ENCODE data around the gene MTERF2. TPM values are rescaled to one million over a fixed set of nuclear protein-coding genes. Genes with fewer than 3 reads are reported as not detected.

The MTERF2 gene
- total and polyA plus RNA-seq, 10 of the 15 experiments (the other 5 are each of a cell fraction or from before 2014, with no cell fraction given), result 2.1 to 9.8 (median 6.7) TPM

DNA sequence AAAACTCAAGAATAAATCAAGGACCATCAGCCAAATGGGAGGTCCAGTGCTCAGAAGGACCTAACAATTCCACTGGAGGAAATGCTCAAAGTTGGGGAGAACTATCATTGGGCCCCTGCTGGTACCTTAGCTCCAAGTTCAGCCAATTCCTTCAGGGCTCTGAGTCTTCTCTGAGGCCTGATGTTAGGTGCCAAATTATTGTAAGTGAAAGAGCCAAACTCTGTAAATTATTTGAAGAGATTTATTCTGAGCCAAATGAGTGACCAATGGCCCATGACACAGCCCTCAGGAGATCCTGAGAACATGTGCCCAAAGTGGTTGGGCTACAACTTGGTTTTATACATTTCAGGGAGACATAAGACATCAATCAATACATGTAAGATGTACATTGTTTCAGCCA lies 39.5 kb downstream of the MTERF2 start:
- RAD21 ChIA-PET (ENCODE audit: unreplicated experiment), result no interaction called here
- no peak for FAIRE-seq
- Histone ChIP-seq H3K27ac (ENCODE audit: control insufficient read depth, insufficient read depth) (no peak overlapping the region), H3K36me3 (ENCODE audit: control insufficient read depth in 2 of 2, insufficient read depth in 2 of 2, low read length in 1 of 2) (no peaks in the 10 kb centered on the region), H4K20me1 (ENCODE audit: control insufficient read depth, insufficient read depth) (no peaks in the 10 kb centered on the region), H3K9ac (ENCODE audit: control insufficient read depth, insufficient read depth, low read length) (no peak overlapping the region), H3K4me1 (ENCODE audit: control insufficient read depth, insufficient read depth, low read length) (no peaks in the 10 kb centered on the region), H3K79me2 (ENCODE audit: control insufficient read depth, insufficient read depth, low read length) (no peaks in the 10 kb centered on the region), H3K4me2 (ENCODE audit: control insufficient read depth, insufficient read depth) (no peak overlapping the region), H3K4me3 (no peak overlapping the region), H3K27me3 (replicated peaks in 1 of 2; ENCODE audit: control insufficient read depth in 2 of 2, insufficient read depth in 2 of 2, low read length in 1 of 2) (no peaks in the 10 kb centered on the region), H3K9me3 (replicated peaks; ENCODE audit: control insufficient read depth, insufficient read depth, low read length) (peaks cover 5% of the 10 kb centered on the region; the same call in 2 of the 3 replicates), H2AFZ (ENCODE audit: control insufficient read depth, low read depth, low read length) (no peak overlapping the region)
- no TSS peak for BruUV-seq (replicated peaks)
- TF ChIP-seq CBFB (IDR thresholded peaks at IDR 0.05; ENCODE audit: low read depth) (no peak), HDAC2 (IDR thresholded peaks at IDR 0.05) (no peak), ETV6 (conservative IDR thresholded peaks at IDR 0.05 in 1 of 2, IDR thresholded peaks at IDR 0.05 in 1 of 2; ENCODE audit: borderline replicate concordance in 1 of 2, low read depth in 1 of 2) (no peak), BCL11A (IDR thresholded peaks at IDR 0.05; ENCODE audit: low read depth, low read length) (no peak), POLR2AphosphoS2 (IDR thresholded peaks at IDR 0.05; ENCODE audit: low read depth, low read length) (no peak), RCOR1 (conservative IDR thresholded peaks at IDR 0.05; ENCODE audit: low read depth, low read length) (no peak), POLR2A (IDR thresholded peaks at IDR 0.05; ENCODE audit: low read depth, low read length) (no peak)
- intact Hi-C loops (cut with micrococcal nuclease; ENCODE audit: unreplicated experiment), result no loop called here
- DNase-seq (ENCODE audit: low read depth, low spot score), result no peak
- CTCF ChIA-PET, result no interaction called here
- ATAC-seq, result no peak
- in situ Hi-C loops (cut with MboI), result no loop called here
- POLR2A ChIA-PET, result interaction anchor here (0.7 kb wide), 1 partner anchor 173 kb away, joined by 4 read pairs; no protein-coding TSS in a partner anchor
- SMC1A ChIA-PET (ENCODE audit: uncharacterized antibody, unreplicated experiment), result no interaction called here

GRCh38 chr12:106945261-106945851 lies 41.6 kb downstream of the MTERF2 start:
- FAIRE-seq, result no peak
- intact Hi-C loops (cut with micrococcal nuclease; ENCODE audit: unreplicated experiment), result no loop called here
- no TSS peak for BruUV-seq (replicated peaks)
- CTCF ChIA-PET, result no interaction called here
- Histone ChIP-seq H3K4me2 (ENCODE audit: control insufficient read depth, insufficient read depth) (no peak overlapping the region), H3K9me3 (replicated peaks; ENCODE audit: control insufficient read depth, insufficient read depth, low read length) (peaks cover 5% of the 10 kb centered on the region; the same call in 2 of the 3 replicates), H3K4me1 (ENCODE audit: control insufficient read depth, insufficient read depth, low read length) (no peaks in the 10 kb centered on the region), H2AFZ (ENCODE audit: control insufficient read depth, low read depth, low read length) (no peak overlapping the region), H3K36me3 (ENCODE audit: control insufficient read depth in 2 of 2, insufficient read depth in 2 of 2, low read length in 1 of 2) (no peaks in the 10 kb centered on the region), H3K79me2 (ENCODE audit: control insufficient read depth, insufficient read depth, low read length) (no peaks in the 10 kb centered on the region), H3K27ac (ENCODE audit: control insufficient read depth, insufficient read depth) (no peak overlapping the region), H3K4me3 (no peak overlapping the region), H3K27me3 (replicated peaks in 1 of 2; ENCODE audit: control insufficient read depth in 2 of 2, insufficient read depth in 2 of 2, low read length in 1 of 2) (no peaks in the 10 kb centered on the region), H3K9ac (ENCODE audit: control insufficient read depth, insufficient read depth, low read length) (no peak overlapping the region), H4K20me1 (ENCODE audit: control insufficient read depth, insufficient read depth) (no peaks in the 10 kb centered on the region)
- 0% methylated on average over 1 of the region's 1 CpG for WGBS (ENCODE audit: insufficient coverage, insufficient replicate concordance, low lambda C conversion rate, missing lambda C conversion rate)
- SMC1A ChIA-PET (ENCODE audit: uncharacterized antibody, unreplicated experiment), result no interaction called here
- ATAC-seq, result no peak
- DNase-seq (ENCODE audit: low read depth, low spot score), result no peak
- in situ Hi-C loops (cut with MboI), result no loop called here
- RAD21 ChIA-PET (ENCODE audit: unreplicated experiment), result no interaction called here
- POLR2A ChIA-PET, result no interaction called here
- TF ChIP-seq NKRF (conservative IDR thresholded peaks at IDR 0.05) (no peak), HCFC1 (IDR thresholded peaks at IDR 0.05; ENCODE audit: low read length) (no peak), MYC (IDR thresholded peaks at IDR 0.05; ENCODE audit: insufficient read depth, insufficient read length, insufficient replicate concordance, low read length, severe bottlenecking) (no peak), SREBF2 (IDR thresholded peaks at IDR 0.05; ENCODE audit: low read length) (no peak), ZBED1 (IDR thresholded peaks at IDR 0.05; ENCODE audit: borderline replicate concordance) (no peak), IKZF2 (IDR thresholded peaks at IDR 0.05) (no peak), ZBTB40 (IDR thresholded peaks at IDR 0.05; ENCODE audit: borderline replicate concordance) (no peak)

Data from GM12878 (cell line).